Measurements from ENCODE around the gene CLDN7. TPM values are rescaled to one million over a fixed set of nuclear protein-coding genes. Genes with fewer than 3 reads are reported as not detected.

The CLDN7 gene
- total and polyA plus RNA-seq, 2 experiments from 2014 or later, result 0.51 to 0.83 TPM

DNA sequence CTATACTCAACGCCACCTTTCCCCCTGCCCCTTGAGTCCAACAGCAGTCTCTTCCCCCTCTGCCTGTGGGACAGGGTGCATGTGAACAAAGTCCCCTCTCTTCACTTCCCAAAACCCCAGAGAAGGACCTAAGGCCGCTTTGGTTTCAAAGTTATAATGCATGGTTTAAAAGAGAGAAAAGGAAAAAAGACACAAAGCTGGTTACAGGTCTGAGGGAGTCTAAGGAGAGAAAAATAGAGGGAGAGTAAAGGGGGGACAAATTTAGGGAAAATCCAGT is 18.9 kb downstream of the CLDN7 start:
- Histone ChIP-seq H3K4me3 (peak overlapping the region; percentile 72), H3K9me3 (ENCODE audit: low read depth) (no peaks in the 10 kb centered on the region), H3K36me3 (peaks cover 17% of the 10 kb centered on the region), H3K27me3 (no peaks in the 10 kb centered on the region), H3K4me1 (ENCODE audit: low read depth) (peaks cover 18% of the 10 kb centered on the region), H3K27ac (peak overlapping the region; percentile 98)
- DNase-seq (ENCODE audit: low read depth in 1 of 2, low spot score in 1 of 2), result no peak
- TF ChIP-seq, protein P1, sequence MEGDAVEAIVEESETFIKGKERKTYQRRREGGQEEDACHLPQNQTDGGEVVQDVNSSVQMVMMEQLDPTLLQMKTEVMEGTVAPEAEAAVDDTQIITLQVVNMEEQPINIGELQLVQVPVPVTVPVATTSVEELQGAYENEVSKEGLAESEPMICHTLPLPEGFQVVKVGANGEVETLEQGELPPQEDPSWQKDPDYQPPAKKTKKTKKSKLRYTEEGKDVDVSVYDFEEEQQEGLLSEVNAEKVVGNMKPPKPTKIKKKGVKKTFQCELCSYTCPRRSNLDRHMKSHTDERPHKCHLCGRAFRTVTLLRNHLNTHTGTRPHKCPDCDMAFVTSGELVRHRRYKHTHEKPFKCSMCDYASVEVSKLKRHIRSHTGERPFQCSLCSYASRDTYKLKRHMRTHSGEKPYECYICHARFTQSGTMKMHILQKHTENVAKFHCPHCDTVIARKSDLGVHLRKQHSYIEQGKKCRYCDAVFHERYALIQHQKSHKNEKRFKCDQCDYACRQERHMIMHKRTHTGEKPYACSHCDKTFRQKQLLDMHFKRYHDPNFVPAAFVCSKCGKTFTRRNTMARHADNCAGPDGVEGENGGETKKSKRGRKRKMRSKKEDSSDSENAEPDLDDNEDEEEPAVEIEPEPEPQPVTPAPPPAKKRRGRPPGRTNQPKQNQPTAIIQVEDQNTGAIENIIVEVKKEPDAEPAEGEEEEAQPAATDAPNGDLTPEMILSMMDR (IDR thresholded peaks at IDR 0.05; ENCODE audit: low read depth, low read length), result no peak

DNA sequence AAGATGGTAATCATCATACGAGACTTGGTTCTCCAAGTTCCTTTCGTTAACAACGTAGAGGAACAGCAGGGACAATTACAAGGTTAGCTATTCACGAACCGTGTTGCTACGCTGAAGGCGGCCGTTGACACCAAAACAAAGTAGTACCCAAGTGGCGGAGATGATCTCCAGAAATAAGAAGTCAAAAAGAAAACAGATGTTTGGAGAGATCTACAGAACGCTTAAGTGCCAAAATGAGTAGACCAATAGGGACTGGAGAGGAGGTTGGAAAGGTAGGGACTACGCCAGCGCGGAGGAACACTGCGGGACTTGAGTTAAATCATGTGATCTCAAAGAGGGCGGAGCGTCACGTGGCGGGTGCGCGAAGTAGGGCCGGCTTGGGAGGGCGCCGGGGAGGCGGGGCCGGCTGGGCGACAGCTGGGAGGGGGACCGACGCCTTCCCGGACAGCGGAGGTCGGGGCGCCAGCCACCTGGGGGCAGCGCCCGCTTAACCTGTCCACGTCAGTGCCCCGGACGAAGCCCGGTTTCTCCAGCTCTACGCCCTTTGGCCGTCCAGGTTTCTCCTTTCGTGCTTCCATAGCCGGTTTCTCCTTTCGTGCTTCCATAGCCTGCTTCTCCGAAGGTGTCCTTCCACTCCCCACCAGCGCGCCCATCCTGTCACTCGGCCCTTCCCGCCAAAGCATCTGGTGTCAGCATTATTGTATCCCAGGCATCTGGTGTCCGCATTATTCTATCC is 19.4 kb downstream of the CLDN7 start:
- peak; percentile 98 for DNase-seq (ENCODE audit: low read depth in 1 of 2, low spot score in 1 of 2)
- H3K9me3 ChIP-seq (ENCODE audit: low read depth), result no peaks in the 10 kb centered on the region
- peak overlapping the region; percentile 98 for H3K27ac ChIP-seq
- H3K4me3 ChIP-seq, result peak overlapping the region; percentile 72
- TF ChIP-seq, protein P1 (IDR thresholded peaks at IDR 0.05; ENCODE audit: low read depth, low read length), result no peak
- peaks cover 17% of the 10 kb centered on the region for H3K36me3 ChIP-seq
- H3K27me3 ChIP-seq, result no peaks in the 10 kb centered on the region
- peaks cover 18% of the 10 kb centered on the region for H3K4me1 ChIP-seq (ENCODE audit: low read depth)

DNA sequence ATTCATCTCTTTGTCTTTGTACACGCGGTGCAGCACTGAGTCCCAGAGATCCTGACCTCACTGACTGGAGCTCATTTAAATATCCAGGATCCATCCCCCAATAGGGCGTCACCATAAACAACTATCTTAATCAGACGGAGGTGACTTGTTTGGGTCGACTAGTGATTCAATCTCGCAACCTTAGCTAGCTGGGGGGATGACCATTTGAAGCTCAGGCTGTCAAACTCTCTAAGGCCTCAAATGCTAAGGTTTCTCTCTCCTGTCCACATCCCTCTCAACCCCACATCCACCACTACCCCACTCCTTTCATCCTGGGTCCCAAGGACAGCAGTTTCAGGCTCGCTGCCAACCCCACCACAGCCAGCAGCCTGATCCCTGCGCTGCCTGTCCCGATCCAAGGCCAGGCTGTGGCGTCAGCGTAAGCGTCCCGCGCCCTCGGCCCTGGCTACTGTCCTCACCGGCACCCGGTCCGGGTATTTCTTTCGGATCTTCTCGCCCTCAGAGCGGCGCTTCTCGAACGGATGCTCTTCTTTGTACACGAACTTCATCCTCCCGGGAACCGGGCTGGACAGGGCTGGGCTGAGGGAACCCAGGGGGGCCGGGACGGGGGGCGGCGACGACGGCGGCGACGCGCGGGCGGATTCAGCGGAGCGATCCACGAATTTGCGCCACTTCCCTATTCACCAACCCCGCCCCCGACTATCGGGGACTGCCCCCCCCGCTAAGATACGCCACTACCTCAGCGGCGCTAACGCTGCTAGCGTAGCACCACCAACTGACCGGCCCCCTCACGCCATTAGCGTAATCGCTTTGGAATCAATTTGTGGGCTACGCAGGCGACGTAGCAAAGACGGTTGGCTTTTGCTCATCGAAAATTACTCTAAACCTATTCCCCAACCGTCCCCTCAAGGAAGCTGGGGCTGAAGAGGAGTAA is 20.2 kb downstream of the CLDN7 start, which contains the start of gene GABARAP:
Gene GABARAP (minus strand): TSS at position 667 of the 934 bp plus-strand sequence. CDS start 119 bp downstream, at position 548.
- Histone ChIP-seq H3K36me3 (peaks cover 17% of the 10 kb centered on the region), H3K9me3 (ENCODE audit: low read depth) (no peaks in the 10 kb centered on the region), H3K27ac (peak within 1 kb of the TSS; percentile 98), H3K27me3 (no peaks in the 10 kb centered on the region), H3K4me1 (ENCODE audit: low read depth) (peaks cover 18% of the 10 kb centered on the region), H3K4me3 (peak within 1 kb of the TSS; percentile 72)
- peak; percentile 95 for DNase-seq (ENCODE audit: low read depth in 1 of 2, low spot score in 1 of 2)
- TF ChIP-seq, protein P1 (IDR thresholded peaks at IDR 0.05; ENCODE audit: low read depth, low read length), result no peak

DNA sequence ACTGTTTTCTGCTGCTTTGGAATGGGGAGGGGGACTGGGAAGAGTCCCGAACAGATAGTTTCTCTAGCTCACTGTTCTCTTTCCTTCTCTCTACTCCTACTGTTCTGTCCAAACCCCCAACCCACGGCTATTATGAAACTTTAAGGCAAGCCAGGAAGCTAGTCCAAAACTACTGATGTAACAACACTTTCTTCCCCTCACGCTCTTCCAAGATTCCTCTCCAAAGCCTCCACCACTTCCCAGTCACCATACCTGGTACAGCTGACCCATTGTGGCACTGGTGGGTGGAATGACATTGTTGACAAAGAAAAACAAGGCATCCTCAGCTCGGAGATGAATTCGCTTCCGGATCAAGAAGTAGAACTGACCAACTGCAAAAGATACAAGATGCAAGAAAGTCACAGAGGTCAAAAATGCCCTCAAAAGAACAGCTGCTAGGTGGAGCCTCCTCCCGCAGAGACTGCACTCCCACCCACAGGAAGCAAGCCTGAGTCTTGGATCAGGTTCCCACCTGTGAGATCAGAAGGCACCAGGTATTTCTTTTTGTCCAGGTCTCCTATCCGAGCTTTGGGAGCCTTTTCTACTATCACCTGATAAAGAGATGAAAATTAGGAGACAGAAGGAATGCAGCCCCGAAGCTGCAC is 21.1 kb downstream of the CLDN7 start:
- Histone ChIP-seq H3K9me3 (ENCODE audit: low read depth) (no peaks in the 10 kb centered on the region), H3K27me3 (no peaks in the 10 kb centered on the region), H3K4me1 (ENCODE audit: low read depth) (peaks cover 18% of the 10 kb centered on the region), H3K36me3 (peaks cover 16% of the 10 kb centered on the region), H3K27ac (peak overlapping the region; percentile 98), H3K4me3 (peak overlapping the region; percentile 72)
- DNase-seq (ENCODE audit: low read depth in 1 of 2, low spot score in 1 of 2), result no peak
- TF ChIP-seq, protein P1 (IDR thresholded peaks at IDR 0.05; ENCODE audit: low read depth, low read length), result no peak

DNA sequence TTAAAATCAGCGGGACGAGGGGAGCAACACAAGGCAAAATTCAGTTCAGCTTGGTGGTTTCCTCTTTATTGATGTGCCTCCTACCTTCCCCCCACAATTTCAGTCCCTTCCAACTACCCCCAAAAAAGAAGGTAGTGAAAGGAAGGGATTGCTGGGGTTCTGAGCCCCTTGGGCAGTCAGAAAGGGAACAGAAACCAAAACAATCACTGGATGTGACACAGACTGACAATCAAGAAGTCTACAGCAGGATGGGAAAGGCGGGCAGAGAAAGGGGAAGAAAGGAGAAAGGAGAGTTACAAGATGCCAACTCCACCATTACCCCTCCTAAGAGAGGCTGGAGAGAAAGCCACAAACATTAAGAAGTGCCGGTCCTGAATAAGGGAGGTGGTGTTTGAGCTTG is 21.9 kb downstream of the CLDN7 start:
- DNase-seq (ENCODE audit: low read depth in 1 of 2, low spot score in 1 of 2), result no peak
- H3K9me3 ChIP-seq (ENCODE audit: low read depth), result no peaks in the 10 kb centered on the region
- TF ChIP-seq, protein P1 (IDR thresholded peaks at IDR 0.05; ENCODE audit: low read depth, low read length), result no peak
- peaks cover 12% of the 10 kb centered on the region for H3K36me3 ChIP-seq
- H3K4me3 ChIP-seq, result peak overlapping the region; percentile 19
- H3K27me3 ChIP-seq, result no peaks in the 10 kb centered on the region
- H3K27ac ChIP-seq, result no peak overlapping the region
- peaks cover 18% of the 10 kb centered on the region for H3K4me1 ChIP-seq (ENCODE audit: low read depth)
